Vagina (tissue), 2 donors: Measurements from ENCODE around the gene GLT8D1. TPM values are rescaled to one million over a fixed set of nuclear protein-coding genes. Genes with fewer than 3 reads are reported as not detected.

Experiments used
- DNase-seq, 2 donors: peaks; one replicate each; pipeline ENCODE4 v3.0.0-alpha.2; 2017; ENCODE audit errors: extremely low spot score in 2 of 2
- H3K27ac ChIP-seq: fragments of 200-600 bp; sonication (generic); one replicate; pipeline ENCODE4 v1.5.1; 2019
- H3K27me3 ChIP-seq: fragments of 200-600 bp; sonication (generic); one replicate; pipeline ENCODE4 v1.5.1; 2019
- H3K36me3 ChIP-seq, 2 donors: fragments of 200-600 bp; sonication (generic); one replicate each; pipeline ENCODE4 v1.5.1; 2017 to 2019
- H3K4me1 ChIP-seq: fragments of 200-600 bp; sonication (generic); one replicate; pipeline ENCODE4 v1.5.1; 2019
- H3K4me3 ChIP-seq, 2 donors: fragments of 200-600 bp; sonication (generic); 1 replicate in 1 of 2; 2 replicates in 1 of 2; pipeline ENCODE4 v1.5.1; 2016 to 2019
- H3K9me3 ChIP-seq: fragments of 200-600 bp; sonication (generic); one replicate; pipeline ENCODE4 v1.5.1; 2019
- CTCF ChIP-seq, 3 experiments: fragments of 450-650 bp in 2 of 3; fragments of 200-600 bp in 1 of 3; sonication (generic) in 1 of 3; IDR thresholded peaks; one replicate each; pipeline ENCODE4 v1.5.1; 2017 to 2019; ENCODE audit warnings: antibody characterized with exemption in 3 of 3, mild to moderate bottlenecking in 2 of 3, moderate library complexity in 2 of 3
- POLR2A ChIP-seq, 2 donors: fragments of 450-650 bp; IDR thresholded peaks; one replicate each; pipeline ENCODE4 v1.6.1; 2017; ENCODE audit warnings: antibody characterized with exemption in 2 of 2, mild to moderate bottlenecking in 2 of 2, moderate library complexity in 2 of 2
- POLR2AphosphoS5 ChIP-seq, 2 donors: sonication (generic); formaldehyde crosslinking; IDR thresholded peaks; one replicate each; pipeline ENCODE4 v1.9.0; 2017; ENCODE audit warnings: antibody characterized with exemption in 2 of 2, mild to moderate bottlenecking in 2 of 2, low read depth in 1 of 2; ENCODE audit not compliant: insufficient read depth in 1 of 2
- intact Hi-C: fragments of 100-400 bp; cut with DNase I; formaldehyde crosslinking; loops from one replicate; pipeline ENCODE4 v1.15.1; 2023
- small RNA-seq: library from RNA; depleted of rRNA; stranded (forward); fragments of <200 nt; gene quantifications from one replicate; pipeline ENCODE3, GENCODE V24; 2016
- total RNA-seq: library from RNA; depleted of rRNA; stranded (reverse); fragments of >200 nt; gene quantifications from one replicate; pipeline ENCODE4 v1.2.3, GENCODE V29; 2016

The GLT8D1 gene
- total RNA-seq, 1 donor from 2014 or later = 29.7 TPM

- Histone ChIP-seq H3K9me3 (no peaks in the 10 kb centered on the region), H3K36me3 (peaks cover 0 to 48% of the 10 kb centered on the region in 2 donors), H3K27ac (no peak overlapping the region), H3K4me1 (no peaks in the 10 kb centered on the region), H3K27me3 (no peaks in the 10 kb centered on the region), H3K4me3 (no peak overlapping the region)
- intact Hi-C loops = no loop called here
- no peak for DNase-seq
- TF ChIP-seq POLR2A (IDR thresholded peaks at IDR 0.05) (no peak), CTCF (IDR thresholded peaks at IDR 0.05) (no peak), POLR2AphosphoS5 (IDR thresholded peaks at IDR 0.05; ENCODE audit: insufficient read depth in 1 of 2, low read depth in 1 of 2) (no peak)
These were observed 56.0 kb downstream of the GLT8D1 start for GRCh38 chr3:52649461-52650210.

GRCh38 chr3:52645549-52645948 is 60.0 kb downstream of the GLT8D1 start:
- H3K36me3 ChIP-seq = peaks cover 0 to 39% of the 10 kb centered on the region in 2 donors
- no peaks in the 10 kb centered on the region for H3K27me3 ChIP-seq
- intact Hi-C loops = no loop called here
- DNase-seq = no peak
- TF ChIP-seq POLR2A (IDR thresholded peaks at IDR 0.05) = no peak
- H3K9me3 ChIP-seq = no peaks in the 10 kb centered on the region
- H3K4me3 ChIP-seq = no peak overlapping the region
- no peaks in the 10 kb centered on the region for H3K4me1 ChIP-seq
- no peak overlapping the region for H3K27ac ChIP-seq

Small RNA genes lying within 50 kb of the gene (small RNA-seq; reads per million reads assigned to genes)
- gene AC006254.2 = not detected
- 3,679 reads per million, percentile 100 among the genes with 10 or more reads in this experiment for gene RF00569
- not detected for gene RF01183
- not detected for gene SNORD19
- gene SNORD19B = not detected
- 2,827 reads per million, percentile 99 among the genes with 10 or more reads in this experiment for gene SNORD69

Other genes with a start within 250 kb of the GLT8D1 start
- 124 TPM for gene STAB1, start 210.5 kb downstream of the GLT8D1 start, total RNA-seq
- gene NT5DC2, start 171.9 kb downstream of the GLT8D1 start, total RNA-seq = 63.3 TPM
- gene UQCC5, start 169.2 kb downstream of the GLT8D1 start, total RNA-seq = 1.2 TPM
- gene PBRM1, start 19.9 kb downstream of the GLT8D1 start, total RNA-seq = 64.6 TPM
- gene GNL3, start 19.8 kb downstream of the GLT8D1 start, total RNA-seq = 73.4 TPM
- 68.5 TPM for gene SPCS1, start 315 bp upstream of the GLT8D1 start, total RNA-seq
- gene NEK4, start 65.1 kb upstream of the GLT8D1 start, total RNA-seq = 53.0 TPM
- 0.98 TPM for gene ITIH1, start 71.8 kb upstream of the GLT8D1 start, total RNA-seq
- gene ITIH3, start 89.0 kb upstream of the GLT8D1 start, total RNA-seq = 7.6 TPM
- 5.9 TPM for gene ITIH4, start 124.9 kb upstream of the GLT8D1 start, total RNA-seq
- gene MUSTN1, start 129.2 kb upstream of the GLT8D1 start, total RNA-seq = 30.2 TPM
- gene STIMATE, start 191.8 kb upstream of the GLT8D1 start, total RNA-seq = 12.5 TPM